ENCODE measurements around the gene ATG12.

- TF ChIP-seq CTCF (IDR thresholded peaks at IDR 0.05) (no peak), ZFX (IDR thresholded peaks at IDR 0.05; ENCODE audit: borderline replicate concordance) (no peak)
Measured at GRCh38 chr5:115884704-115885103, 43.3 kb upstream of the ATG12 start.
